Fibroblast of lung (primary cell): ENCODE data around the gene FILIP1L.

Experiments
- CTCF ChIP-seq, 2 donors: IDR thresholded peaks in 1 of 2; conservative IDR thresholded peaks in 1 of 2; 1 replicate in 1 of 2; 2 replicates in 1 of 2; pipeline ENCODE4 v1.5.1; 2011 to 2012; ENCODE audit warnings: low read length in 2 of 2, control low read depth in 1 of 2, inconsistent platforms in 1 of 2, low read depth in 1 of 2, mild to moderate bottlenecking in 1 of 2
- EZH2 ChIP-seq: IDR thresholded peaks from 2 replicates; pipeline ENCODE4 v1.5.1; 2012; ENCODE audit warnings: low read length, control low read depth, mild to moderate bottlenecking; ENCODE audit errors: missing control alignments

DNA sequence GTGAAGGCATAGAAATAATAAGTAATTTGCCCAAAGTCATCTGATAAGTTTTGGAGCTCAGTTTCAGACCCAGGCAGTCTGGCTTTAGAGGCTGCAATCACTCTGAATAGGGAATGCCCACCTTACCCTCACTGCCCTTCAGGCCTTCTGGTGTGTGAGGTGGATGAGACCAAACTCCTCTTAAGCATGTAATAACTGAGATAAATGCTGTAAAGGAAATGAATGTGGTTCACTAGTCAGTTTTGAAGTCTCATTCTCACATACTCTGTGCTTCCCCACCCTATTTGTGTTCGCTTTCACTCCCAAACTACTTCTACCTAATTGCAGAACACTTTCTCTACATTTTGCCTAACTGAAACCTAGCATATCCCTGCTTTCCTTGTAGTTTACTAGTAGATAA lies 144.1 kb downstream of the FILIP1L start:
- no peak for TF ChIP-seq CTCF (conservative IDR thresholded peaks at IDR 0.05 in 1 of 2, IDR thresholded peaks at IDR 0.05 in 1 of 2; ENCODE audit: low read depth in 1 of 2, low read length in 2 of 2)
- TF ChIP-seq EZH2: no peak
